D721Med (cell line): Measurements from ENCODE around the gene STOM.
"Not testable (repeated sequence)": the region's sequence is repeated elsewhere in the genome, so short reads cannot be mapped to it uniquely, and the experiment has no call there.

Experiments used
- DNase-seq: peaks from one replicate; pipeline ENCODE4 v3.0.0; 2011; ENCODE audit warnings: low spot score; ENCODE audit not compliant: insufficient read length
- FAIRE-seq: peaks from 2 replicates; lab custom pipeline; 2011; peaks lifted over from hg19 to GRCh38; lab: Jason Lieb, UNC
- CTCF ChIP-seq: IDR thresholded peaks from 2 replicates; pipeline ENCODE4 v1.5.1; 2012; ENCODE audit warnings: mild to moderate bottlenecking, control low read depth; ENCODE audit not compliant: insufficient read depth; ENCODE audit errors: missing control alignments

STOM gene

GRCh38 chr9:121296213-121297127, 73.6 kb downstream of the STOM start:
- no peak for TF ChIP-seq CTCF
- no peak for FAIRE-seq
- DNase-seq: no peak

GRCh38 chr9:121295662-121296191, 74.3 kb downstream of the STOM start:
- FAIRE-seq: no peak
- DNase-seq: no peak
- TF ChIP-seq CTCF: no peak

- DNase-seq: no peak
Measured at GRCh38 chr9:121294866-121295661, 75.0 kb downstream of the STOM start.

GRCh38 chr9:121294151-121294743, 75.8 kb downstream of the STOM start:
- no peak for FAIRE-seq
- DNase-seq: no peak
- TF ChIP-seq CTCF: no peak

More at GRCh38 chr9:121294866-121295661, 75.0 kb downstream of the STOM start:
- TF ChIP-seq CTCF: no peak
- no peak for FAIRE-seq

DNA sequence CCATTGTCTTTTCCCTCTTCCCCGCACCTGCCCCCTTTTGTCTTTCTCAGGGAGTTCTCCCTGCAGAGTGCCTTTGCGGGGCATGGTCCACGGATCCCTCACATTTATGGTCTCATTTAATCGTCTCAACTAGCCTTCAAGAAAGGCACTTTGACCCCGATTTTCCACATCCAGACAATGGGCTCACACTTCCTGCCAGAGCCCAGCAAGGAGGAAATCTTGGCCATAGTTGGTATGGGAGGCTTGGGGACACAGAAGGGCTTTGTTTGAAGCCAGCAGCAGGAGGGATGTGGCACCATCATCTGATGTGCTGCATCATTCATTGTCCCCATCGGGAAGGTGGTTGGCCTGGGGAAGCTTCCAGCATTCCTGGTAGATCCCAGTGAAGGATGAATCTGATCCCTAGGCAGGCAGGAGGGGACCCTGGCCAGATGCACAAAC, 77.2 kb downstream of the STOM start:
- FAIRE-seq (no peak), DNase-seq (no peak)
- no peak for TF ChIP-seq CTCF

DNA sequence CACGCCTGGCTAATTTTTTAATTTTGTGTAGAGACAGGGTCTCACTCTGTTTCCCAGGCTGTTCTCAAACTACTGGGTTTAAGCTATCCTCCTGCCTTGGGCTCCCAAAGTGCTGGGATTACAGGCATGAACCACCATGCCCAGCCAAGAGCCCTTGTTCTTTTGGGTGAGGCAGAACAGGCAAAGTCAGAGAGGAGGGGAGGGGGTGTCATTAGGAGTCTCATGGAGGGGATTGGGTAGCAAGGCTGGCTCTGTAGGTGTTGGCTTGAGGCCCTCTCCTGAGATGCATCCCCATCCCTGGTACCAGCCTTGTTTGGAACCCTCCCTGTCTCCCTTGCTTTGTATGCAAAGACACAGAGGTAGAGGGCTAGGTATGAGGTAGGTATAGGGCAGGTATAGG, 78.0 kb downstream of the STOM start:
- no peak for DNase-seq
- no peak for TF ChIP-seq CTCF
- no peak for FAIRE-seq

- FAIRE-seq: not testable (repeated sequence)
Measured at GRCh38 chr9:121291536-121291935, 78.5 kb downstream of the STOM start.

More at GRCh38 chr9:121291536-121291935, 78.5 kb downstream of the STOM start:
- not testable (repeated sequence) for DNase-seq
